Endothelial cell of umbilical vein (primary cell): ENCODE results near the gene SLC11A1. TPM values are rescaled to one million over a fixed set of nuclear protein-coding genes. Genes with fewer than 3 reads are reported as not detected.

ENCODE experiments used
- BruUV-seq: library from RNA; stranded (reverse); fragments of 400-500 nt; replicated peaks from 2 replicates; lab custom pipeline; 2021; lab: Mats Ljungman, UMichigan
- CTCF ChIA-PET: fragments of 300-600, 350-600 bp; sonication (Branson Sonifier 250); formaldehyde crosslinking; loops from one replicate; lab custom pipeline; 2021; ENCODE audit warnings: antibody characterized with exemption, inconsistent platforms; lab: Charles Lee
- POLR2A ChIA-PET: fragments of 300-600, 350-600 bp; sonication (Branson Sonifier 250); formaldehyde crosslinking; loops from one replicate; lab custom pipeline; 2021; ENCODE audit warnings: antibody characterized with exemption, inconsistent platforms; lab: Charles Lee
- DNase-seq: peaks from one replicate; pipeline ENCODE4 v3.0.0-alpha.2; 2011; ENCODE audit warnings: low read depth, low spot score
- FAIRE-seq: peaks from 2 replicates; lab custom pipeline; 2011; peaks lifted over from hg19 to GRCh38; lab: Jason Lieb, UNC
- H2AFZ ChIP-seq: 2 replicates; pipeline ENCODE4 v1.6.0; 2012; ENCODE audit warnings: low read depth, low read length, control low read depth, inconsistent platforms
- H3K27ac ChIP-seq: 2 replicates; pipeline ENCODE4 v1.5.1; 2011; ENCODE audit warnings: low read depth, mild to moderate bottlenecking, control low read depth, low read length, moderate library complexity; ENCODE audit not compliant: insufficient read depth
- H3K27me3 ChIP-seq, 2 experiments: 2 replicates each; pipeline versions ENCODE4 v1.6.0 to v1.6.1; 2011; ENCODE audit warnings: low read length in 2 of 2, mixed read lengths in 1 of 2; ENCODE audit not compliant: control insufficient read depth in 2 of 2, insufficient read depth in 2 of 2
- H3K36me3 ChIP-seq, 2 experiments: 2 replicates in 1 of 2; 3 replicates in 1 of 2; pipeline ENCODE4 v1.5.1; 2011; ENCODE audit warnings: low read length in 2 of 2, mild to moderate bottlenecking in 1 of 2, moderate library complexity in 1 of 2; ENCODE audit not compliant: control insufficient read depth in 2 of 2, insufficient read depth in 2 of 2; ENCODE audit errors: extremely low read depth in 1 of 2
- H3K4me1 ChIP-seq: 3 replicates; pipeline ENCODE4 v1.5.1; 2011; ENCODE audit warnings: mild to moderate bottlenecking, low read length; ENCODE audit not compliant: control insufficient read depth, insufficient read depth; ENCODE audit errors: extremely low read depth
- H3K4me2 ChIP-seq: 2 replicates; pipeline ENCODE4 v1.6.1; 2011; ENCODE audit warnings: low read length, control low read depth, mixed read lengths; ENCODE audit not compliant: insufficient read depth
- H3K4me3 ChIP-seq, 3 experiments: fragments of 200-600 bp in 1 of 3; sonication (generic), shearing (Covaris generic) in 1 of 3; replicated peaks in 1 of 3; 2 replicates each; pipeline ENCODE4 v1.5.1; 2011 to 2016; ENCODE audit warnings: control low read depth in 3 of 3, low read length in 3 of 3, mild to moderate bottlenecking in 2 of 3, inconsistent platforms in 1 of 3, low read depth in 1 of 3, moderate library complexity in 1 of 3; ENCODE audit not compliant: insufficient read depth in 1 of 3
- H3K79me2 ChIP-seq: 2 replicates; pipeline ENCODE4 v1.6.0; 2012; ENCODE audit warnings: low read length, inconsistent platforms; ENCODE audit not compliant: control insufficient read depth, insufficient read depth
- H3K9ac ChIP-seq: replicated peaks from 2 replicates; pipeline ENCODE3; 2011; ENCODE audit warnings: low read length, control low read depth; ENCODE audit not compliant: insufficient read depth; ENCODE audit errors: extremely low read depth
- H3K9me1 ChIP-seq: replicated peaks from 3 replicates; pipeline ENCODE4 v1.6.0; 2011; ENCODE audit warnings: mild to moderate bottlenecking, low read length; ENCODE audit not compliant: control insufficient read depth, insufficient read depth; ENCODE audit errors: extremely low read depth
- H3K9me3 ChIP-seq: replicated peaks from 2 replicates; pipeline ENCODE4 v1.5.1; 2012; ENCODE audit warnings: low read length, inconsistent platforms; ENCODE audit not compliant: control insufficient read depth, insufficient read depth
- H4K20me1 ChIP-seq: replicated peaks from 2 replicates; pipeline ENCODE3; 2011; ENCODE audit warnings: mild to moderate bottlenecking, low read length; ENCODE audit not compliant: control insufficient read depth, insufficient read depth; ENCODE audit errors: extremely low read depth
- EZH2 ChIP-seq: IDR thresholded peaks from 2 replicates; pipeline ENCODE4 v1.6.1; 2012; ENCODE audit warnings: borderline replicate concordance, low read depth, mild to moderate bottlenecking, moderate library complexity, low read length, inconsistent platforms; ENCODE audit not compliant: severe bottlenecking
- FOS ChIP-seq: IDR thresholded peaks from 2 replicates; pipeline ENCODE4 v1.6.1; 2011; ENCODE audit warnings: mild to moderate bottlenecking, low read length, moderate library complexity, borderline replicate concordance; ENCODE audit not compliant: insufficient read depth
- GATA2 ChIP-seq: IDR thresholded peaks from 2 replicates; pipeline ENCODE4 v1.7.0; 2011; ENCODE audit warnings: low read depth, mild to moderate bottlenecking, moderate library complexity, mixed read lengths, low read length; ENCODE audit not compliant: insufficient read length, insufficient read depth
- JUN ChIP-seq: IDR thresholded peaks from 2 replicates; pipeline ENCODE4 v1.6.1; 2011; ENCODE audit warnings: borderline replicate concordance, low read depth; ENCODE audit not compliant: insufficient read length, insufficient read depth
- MYC ChIP-seq: IDR thresholded peaks from one replicate; pipeline ENCODE4 v1.6.1; 2011; ENCODE audit warnings: mild to moderate bottlenecking, low read depth, low read length
- POLR2A ChIP-seq: IDR thresholded peaks from 2 replicates; pipeline ENCODE4 v1.6.1; 2012; ENCODE audit warnings: low read depth, mild to moderate bottlenecking, control low read depth, low read length
- POLR2AphosphoS5 ChIP-seq: IDR thresholded peaks from 2 replicates; pipeline ENCODE4 v1.6.1; 2012; ENCODE audit warnings: low read depth, mild to moderate bottlenecking, control low read depth, low read length, moderate library complexity; ENCODE audit not compliant: insufficient read depth
- dilution Hi-C: fragments of 300-500 bp; cut with MboI; formaldehyde crosslinking; loops from one replicate; pipeline ENCODE4 v1.15.0; 2019; ENCODE audit warnings: low sequenced_read_pairs; ENCODE audit not compliant: extremely low pct_ligation_motif_present
- intact Hi-C: fragments of 100-400 bp; cut with micrococcal nuclease; formaldehyde crosslinking; loops from one replicate; pipeline ENCODE4 v1.10.0; 2022
- polyA plus RNA-seq, 4 experiments: library from polyadenylated mRNA; depleted of rRNA in 3 of 4; stranded (reverse) in 3 of 4; unstranded in 1 of 4; fragments of >200 nt; gene quantifications; 2 replicates each; pipeline versions ENCODE4 v1.2.1 to v1.2.3, GENCODE V29; 2011 to 2012; ENCODE audit warnings: missing spikeins in 1 of 4
- total RNA-seq: library from RNA; stranded (reverse); gene quantifications from 2 replicates; pipeline ENCODE4 v1.2.3, GENCODE V29; 2021
- TF ChIP-seq, protein P1 (sequence below), 2 donors: IDR thresholded peaks; 1 replicate in 1 of 2; 2 replicates in 1 of 2; pipeline ENCODE4 v1.5.1; 2011; ENCODE audit warnings: low read length in 2 of 2, mild to moderate bottlenecking in 2 of 2, moderate library complexity in 2 of 2, control low read depth in 1 of 2, inconsistent platforms in 1 of 2, low read depth in 1 of 2; ENCODE audit not compliant: insufficient read depth in 1 of 2; ENCODE audit errors: extremely low read depth in 1 of 2
- TF ChIP-seq, protein P2 (sequence below): IDR thresholded peaks from 2 replicates; pipeline ENCODE4 v1.6.1; 2011; ENCODE audit not compliant: insufficient read depth, insufficient read length

SLC11A1 gene
- total and polyA plus RNA-seq, 2 donors (not counting 3 experiments of a cell fraction or from before 2014, with no cell fraction given) = 0.03 TPM; not detected in 1

DNA sequence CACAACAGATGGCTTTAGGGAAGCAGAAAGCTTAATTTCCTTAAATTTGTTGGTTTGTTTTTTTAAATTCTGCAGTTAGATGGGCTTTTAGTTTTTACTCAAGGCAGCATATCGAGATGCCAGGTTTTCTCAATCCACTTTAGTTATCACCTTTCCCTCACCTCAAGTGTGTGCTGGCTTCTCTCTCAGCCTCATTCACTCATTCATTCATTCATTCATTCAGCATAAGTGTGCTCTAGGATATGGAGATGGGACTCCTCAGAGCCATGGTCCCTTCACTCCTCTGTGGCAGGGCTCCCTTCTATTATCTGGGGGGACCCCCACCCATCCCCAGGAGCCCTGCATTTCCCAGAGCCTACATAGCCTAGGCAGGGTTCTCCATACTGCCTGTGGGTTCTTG is 55.9 kb downstream of the SLC11A1 start:
- Histone ChIP-seq H3K4me1 (no peaks in the 10 kb centered on the region), H3K9me3 (no peaks in the 10 kb centered on the region), H3K27me3 (no peaks in the 10 kb centered on the region), H3K4me2 (no peak overlapping the region), H3K9me1 (no peaks in the 10 kb centered on the region), H3K27ac (no peak overlapping the region), H3K36me3 (no peaks in the 10 kb centered on the region), H3K9ac (no peak overlapping the region), H3K79me2 (no peaks in the 10 kb centered on the region), H2AFZ (no peak overlapping the region), H3K4me3 (no peak overlapping the region), H4K20me1 (no peaks in the 10 kb centered on the region)
- FAIRE-seq = no peak
- ChIA-PET POLR2A (no interaction called here), CTCF (no interaction called here)
- TF ChIP-seq FOS (no peak), EZH2 (no peak), MYC (no peak), JUN (no peak), GATA2 (no peak), POLR2A (no peak), POLR2AphosphoS5 (no peak)
- TF ChIP-seq, protein P1, sequence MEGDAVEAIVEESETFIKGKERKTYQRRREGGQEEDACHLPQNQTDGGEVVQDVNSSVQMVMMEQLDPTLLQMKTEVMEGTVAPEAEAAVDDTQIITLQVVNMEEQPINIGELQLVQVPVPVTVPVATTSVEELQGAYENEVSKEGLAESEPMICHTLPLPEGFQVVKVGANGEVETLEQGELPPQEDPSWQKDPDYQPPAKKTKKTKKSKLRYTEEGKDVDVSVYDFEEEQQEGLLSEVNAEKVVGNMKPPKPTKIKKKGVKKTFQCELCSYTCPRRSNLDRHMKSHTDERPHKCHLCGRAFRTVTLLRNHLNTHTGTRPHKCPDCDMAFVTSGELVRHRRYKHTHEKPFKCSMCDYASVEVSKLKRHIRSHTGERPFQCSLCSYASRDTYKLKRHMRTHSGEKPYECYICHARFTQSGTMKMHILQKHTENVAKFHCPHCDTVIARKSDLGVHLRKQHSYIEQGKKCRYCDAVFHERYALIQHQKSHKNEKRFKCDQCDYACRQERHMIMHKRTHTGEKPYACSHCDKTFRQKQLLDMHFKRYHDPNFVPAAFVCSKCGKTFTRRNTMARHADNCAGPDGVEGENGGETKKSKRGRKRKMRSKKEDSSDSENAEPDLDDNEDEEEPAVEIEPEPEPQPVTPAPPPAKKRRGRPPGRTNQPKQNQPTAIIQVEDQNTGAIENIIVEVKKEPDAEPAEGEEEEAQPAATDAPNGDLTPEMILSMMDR (IDR thresholded peaks at IDR 0.05; ENCODE audit: extremely low read depth in 1 of 2, insufficient read depth in 1 of 2, low read depth in 1 of 2, low read length in 2 of 2) = no peak
- TF ChIP-seq, protein P2, sequence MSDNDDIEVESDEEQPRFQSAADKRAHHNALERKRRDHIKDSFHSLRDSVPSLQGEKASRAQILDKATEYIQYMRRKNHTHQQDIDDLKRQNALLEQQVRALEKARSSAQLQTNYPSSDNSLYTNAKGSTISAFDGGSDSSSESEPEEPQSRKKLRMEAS = no peak
- intact Hi-C loops = no loop called here
- dilution Hi-C loops = no loop called here
- DNase-seq = no peak
- no TSS peak for BruUV-seq
